Lower lobe of right lung (tissue), 2 donors: ENCODE results near the gene CEP89. TPM values are rescaled to one million over a fixed set of nuclear protein-coding genes. Genes with fewer than 3 reads are reported as not detected.

ENCODE experiments used
- ATAC-seq, 2 donors: fragments of 200-7000 bp; cut with Tn5 transposase; one replicate each; pipeline ENCODE4 v1.9.1; 2020 to 2022; ENCODE audit warnings: mild to moderate bottlenecking in 2 of 2, moderate library complexity in 2 of 2
- DNase-seq: peaks from one replicate; pipeline ENCODE4 v3.0.0-alpha.2; 2020
- H3K27ac ChIP-seq: fragments of 200-600 bp; one replicate; pipeline ENCODE4 v1.8.0; 2022
- H3K27me3 ChIP-seq: fragments of 200-600 bp; one replicate; pipeline ENCODE4 v1.8.0; 2022; ENCODE audit warnings: low read depth
- H3K36me3 ChIP-seq: fragments of 200-600 bp; one replicate; pipeline ENCODE4 v1.8.0; 2022; ENCODE audit warnings: mild to moderate bottlenecking
- H3K4me1 ChIP-seq: fragments of 200-600 bp; one replicate; pipeline ENCODE4 v1.8.0; 2022
- H3K4me3 ChIP-seq: fragments of 200-600 bp; one replicate; pipeline ENCODE4 v1.8.0; 2022; ENCODE audit warnings: mild to moderate bottlenecking
- H3K9me3 ChIP-seq: fragments of 200-600 bp; one replicate; pipeline ENCODE4 v1.8.0; 2022
- CTCF ChIP-seq: fragments of 200-600 bp; IDR thresholded peaks from one replicate; pipeline ENCODE4 v1.8.0; 2022; ENCODE audit warnings: antibody characterized with exemption, mild to moderate bottlenecking
- intact Hi-C: fragments of 100-400 bp; cut with DNase I; formaldehyde crosslinking; loops from one replicate; pipeline ENCODE4 v1.11.0; 2022
- total RNA-seq: library from RNA; stranded (reverse); fragmentation: NEBNext Ultra II Directional; extraction: Animal tissue kit (Norgen Biotek cat#: 25700); gene quantifications from one replicate; pipeline ENCODE4 v1.2.1, GENCODE V29; 2021
- donor health status: DM: no; HTN: yes; CAD: no; lungs with severe emphysema.

CEP89 gene
- total RNA-seq, 1 donor from 2014 or later, result 19.8 TPM

GRCh38 chr19:32935629-32936028, 36.1 kb downstream of the CEP89 start:
- intact Hi-C loops, result no loop called here
- no peak overlapping the region for H3K27ac ChIP-seq
- no peaks in the 10 kb centered on the region for H3K4me1 ChIP-seq
- TF ChIP-seq CTCF, result no peak
- H3K9me3 ChIP-seq, result no peaks in the 10 kb centered on the region
- no peaks in the 10 kb centered on the region for H3K27me3 ChIP-seq
- ATAC-seq (no peak), DNase-seq (no peak)
- peaks cover 70% of the 10 kb centered on the region for H3K36me3 ChIP-seq
- no peak overlapping the region for H3K4me3 ChIP-seq

GRCh38 chr19:32933571-32933970, 38.2 kb downstream of the CEP89 start:
- Histone ChIP-seq H3K27me3 (no peaks in the 10 kb centered on the region), H3K4me3 (no peak overlapping the region), H3K9me3 (no peaks in the 10 kb centered on the region), H3K27ac (no peak overlapping the region), H3K36me3 (peaks cover 77% of the 10 kb centered on the region), H3K4me1 (no peaks in the 10 kb centered on the region)
- no peak for ATAC-seq
- intact Hi-C loops, result no loop called here
- DNase-seq, result no peak
- TF ChIP-seq CTCF, result no peak

GRCh38 chr19:32930567-32930966, 41.2 kb downstream of the CEP89 start:
- DNase-seq (no peak), ATAC-seq (no peak)
- Histone ChIP-seq H3K9me3 (peaks cover 5% of the 10 kb centered on the region), H3K27ac (no peak overlapping the region), H3K27me3 (no peaks in the 10 kb centered on the region), H3K36me3 (peaks cover 53% of the 10 kb centered on the region), H3K4me1 (no peaks in the 10 kb centered on the region), H3K4me3 (no peak overlapping the region)
- intact Hi-C loops, result no loop called here
- no peak for TF ChIP-seq CTCF

GRCh38 chr19:32928806-32929205, 43.0 kb downstream of the CEP89 start:
- no peak overlapping the region for H3K27ac ChIP-seq
- no peaks in the 10 kb centered on the region for H3K4me1 ChIP-seq
- no peak for TF ChIP-seq CTCF
- no peak for ATAC-seq
- DNase-seq, result no peak
- H3K36me3 ChIP-seq, result peaks cover 61% of the 10 kb centered on the region
- no peak overlapping the region for H3K4me3 ChIP-seq
- intact Hi-C loops, result no loop called here
- H3K9me3 ChIP-seq, result peaks cover 5% of the 10 kb centered on the region
- no peaks in the 10 kb centered on the region for H3K27me3 ChIP-seq

DNA sequence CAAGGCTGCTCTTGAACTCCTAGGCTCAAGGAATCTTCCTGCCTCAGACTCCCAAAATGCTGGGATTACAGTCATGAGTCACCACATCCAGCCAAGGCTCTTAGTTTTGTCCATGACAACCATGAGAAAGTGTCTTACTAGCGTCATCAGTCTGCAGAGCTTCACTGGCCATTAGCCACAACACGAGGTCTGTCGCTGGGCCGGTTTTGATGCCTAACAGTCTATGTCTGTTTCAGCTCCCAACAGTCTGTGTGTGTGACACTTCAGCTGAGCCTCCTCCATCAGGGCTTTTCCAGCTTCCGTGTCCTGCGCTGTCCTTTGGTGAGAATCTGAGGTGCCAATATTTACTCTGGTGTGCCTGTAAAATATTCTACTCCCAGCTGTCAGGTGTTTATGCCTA, 47.6 kb downstream of the CEP89 start:
- DNase-seq (no peak), ATAC-seq (no peak)
- TF ChIP-seq CTCF, result no peak
- peaks cover 60% of the 10 kb centered on the region for H3K36me3 ChIP-seq
- no peak overlapping the region for H3K27ac ChIP-seq
- peaks cover 5% of the 10 kb centered on the region for H3K9me3 ChIP-seq
- no peak overlapping the region for H3K4me3 ChIP-seq
- no peaks in the 10 kb centered on the region for H3K4me1 ChIP-seq
- H3K27me3 ChIP-seq, result no peaks in the 10 kb centered on the region
- intact Hi-C loops, result no loop called here

GRCh38 chr19:32921624-32922023, 50.1 kb downstream of the CEP89 start:
- intact Hi-C loops, result no loop called here
- H3K9me3 ChIP-seq, result no peaks in the 10 kb centered on the region
- no peak overlapping the region for H3K27ac ChIP-seq
- DNase-seq (no peak), ATAC-seq (no peak)
- H3K27me3 ChIP-seq, result no peaks in the 10 kb centered on the region
- TF ChIP-seq CTCF, result no peak
- H3K36me3 ChIP-seq, result peaks cover 70% of the 10 kb centered on the region
- no peak overlapping the region for H3K4me3 ChIP-seq
- H3K4me1 ChIP-seq, result no peaks in the 10 kb centered on the region
